Gastroesophageal sphincter (tissue), 2 donors: ENCODE measurements around the gene CYTH1.

Source experiments
- POLR2A ChIP-seq, 2 donors: fragments of 450-650 bp; IDR thresholded peaks; one replicate each; pipeline ENCODE4 v1.6.1; 2017; ENCODE audit warnings: antibody characterized with exemption in 2 of 2, mild to moderate bottlenecking in 2 of 2, moderate library complexity in 1 of 2
- POLR2AphosphoS5 ChIP-seq: sonication (generic); formaldehyde crosslinking; IDR thresholded peaks from one replicate; pipeline ENCODE4 v1.6.1; 2017; ENCODE audit warnings: antibody characterized with exemption

- no peak for TF ChIP-seq POLR2A (IDR thresholded peaks at IDR 0.05)
- no peak for TF ChIP-seq POLR2AphosphoS5
Observed at GRCh38 chr17:78667741-78668640, 114.1 kb downstream of the CYTH1 start.
